NCI-H2107 treated with DMSO at 0.1 percent for 48 hours (cell line): ENCODE results near the gene C1orf52.
A peak's percentile ranks its signal among the peaks of the same experiment; 100 is the strongest.

ENCODE experiments used
- DNase-seq: peaks from one replicate; lab custom pipeline; 2025; ENCODE audit not compliant: unreplicated experiment; lab: John Stamatoyannopoulos, UW

The C1orf52 gene

GRCh38 chr1:85237613-85238012, 21.8 kb downstream of the C1orf52 start:
- DNase-seq = no peak

- no peak for DNase-seq
These were observed 29.0 kb downstream of the C1orf52 start for GRCh38 chr1:85230305-85230977.

GRCh38 chr1:85229574-85230097, 29.8 kb downstream of the C1orf52 start:
- no peak for DNase-seq

GRCh38 chr1:85228972-85229371, 30.5 kb downstream of the C1orf52 start:
- no peak for DNase-seq

- DNase-seq = no peak
These were observed 33.7 kb downstream of the C1orf52 start for GRCh38 chr1:85225624-85226380.

GRCh38 chr1:85224734-85225623, 34.5 kb downstream of the C1orf52 start:
- DNase-seq = peak; percentile 81

GRCh38 chr1:85224295-85224694, 35.2 kb downstream of the C1orf52 start:
- DNase-seq = no peak

- DNase-seq = no peak
These were observed 36.1 kb downstream of the C1orf52 start for GRCh38 chr1:85223334-85223733.

GRCh38 chr1:85220756-85221201, 38.7 kb downstream of the C1orf52 start:
- no peak for DNase-seq

GRCh38 chr1:85219853-85220610, 39.4 kb downstream of the C1orf52 start:
- DNase-seq = no peak

GRCh38 chr1:85216697-85217096, 42.8 kb downstream of the C1orf52 start:
- DNase-seq = no peak

- no peak for DNase-seq
These were observed 44.8 kb downstream of the C1orf52 start for GRCh38 chr1:85214654-85215053.

- DNase-seq = no peak
These were observed 51.0 kb downstream of the C1orf52 start for GRCh38 chr1:85208488-85208887.

GRCh38 chr1:85203573-85204171, 55.8 kb downstream of the C1orf52 start:
- DNase-seq = no peak

GRCh38 chr1:85202864-85203255, 56.6 kb downstream of the C1orf52 start:
- DNase-seq = no peak

- DNase-seq = peak; percentile 16
These were observed 57.2 kb downstream of the C1orf52 start for GRCh38 chr1:85202092-85202863.

GRCh38 chr1:85201340-85202091, 57.9 kb downstream of the C1orf52 start:
- no peak for DNase-seq

GRCh38 chr1:85200463-85201339, 58.8 kb downstream of the C1orf52 start, which contains the start of gene SYDE2:
SYDE2 (minus strand) TSS chr1:85201016; CDS start chr1:85200996, 20 bp downstream.
- peak; percentile 23 for DNase-seq
